Stimulated activated CD8-positive, alpha-beta memory T cell treated with anti-CD3 and anti-CD28 coated beads, Interleukin-12 subunit alpha, Interleukin-12 subunit beta, amount 100 ng/mL, for 24 hours (primary cell): ENCODE data around the gene TCHP.
"Not testable (repeated sequence)": the region's sequence is repeated elsewhere in the genome, so short reads cannot be mapped to it uniquely, and the experiment has no call there.

Source experiments
- DNase-seq: peaks from one replicate; pipeline ENCODE4 v3.0.0-alpha.2; 2020; ENCODE audit errors: extremely low read depth

TCHP gene

GRCh38 chr12:109879351-109880042, 20.6 kb upstream of the TCHP start:
- no peak for DNase-seq

- peak; percentile 67 for DNase-seq
Observed at GRCh38 chr12:109880043-109880931, 19.8 kb upstream of the TCHP start, which contains the start of gene GLTP. TSS of gene GLTP (minus strand) at chr12:109880541. CDS start at chr12:109880374, 167 bp downstream.

- no peak for DNase-seq
Observed at GRCh38 chr12:109880938-109881337, 19.1 kb upstream of the TCHP start.

DNA sequence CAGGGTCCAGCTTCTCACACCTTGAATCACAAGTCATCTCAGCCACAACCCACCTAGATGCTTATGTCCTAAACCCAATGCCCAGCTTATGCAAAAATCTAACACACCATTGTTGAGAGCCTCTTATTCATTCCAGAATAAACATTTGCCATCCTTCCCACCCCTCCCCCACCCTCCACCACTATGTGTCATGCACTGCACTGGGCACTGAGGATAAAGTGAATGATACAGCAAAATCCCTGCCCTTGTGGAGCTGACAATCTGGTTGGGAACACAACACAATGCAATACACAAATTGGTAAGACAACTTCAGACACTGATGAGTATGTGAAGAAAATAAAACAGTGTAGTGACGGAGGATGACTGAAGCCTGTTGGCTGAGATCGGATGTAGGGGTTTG, 18.3 kb upstream of the TCHP start:
- DNase-seq: no peak

DNA sequence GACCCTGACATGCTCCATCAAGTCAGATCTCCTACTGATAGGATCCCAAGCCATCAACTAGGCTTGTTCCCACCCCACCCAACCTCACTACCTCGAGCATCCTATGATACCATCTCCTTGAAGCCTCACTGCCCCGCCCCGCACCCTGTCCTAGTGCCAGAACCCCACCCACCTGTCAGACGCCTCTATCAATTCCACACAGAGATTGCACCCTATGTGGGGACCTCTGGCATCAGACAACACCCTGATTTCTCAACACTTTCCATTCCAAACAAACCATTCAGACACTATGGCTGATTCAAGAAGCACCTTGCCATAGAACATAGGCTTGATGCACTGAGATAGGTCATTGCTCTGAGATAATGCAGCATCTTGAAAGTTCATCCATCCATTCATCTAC, 16.6 kb upstream of the TCHP start:
- no peak for DNase-seq

DNA sequence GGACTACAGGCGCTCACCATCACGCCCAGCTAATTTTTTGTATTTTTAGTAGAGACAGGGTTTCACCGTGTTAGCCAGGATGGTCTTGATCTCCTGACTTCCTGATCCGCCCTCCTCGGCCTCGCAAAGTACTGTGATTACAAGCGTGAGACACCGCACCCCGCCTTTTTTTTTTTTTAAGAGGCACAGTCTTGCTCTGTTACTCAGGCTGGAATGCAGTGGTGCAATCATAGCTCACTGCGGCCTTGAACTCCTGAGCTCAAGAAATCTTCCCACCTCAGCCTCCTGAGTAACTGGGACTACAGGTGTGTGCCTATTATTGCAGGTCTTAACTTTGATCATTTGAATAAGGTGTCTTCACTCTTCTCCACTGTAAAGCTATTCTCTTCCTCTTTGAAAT, 14.5 kb upstream of the TCHP start:
- DNase-seq: no peak

- DNase-seq: no peak
Observed at GRCh38 chr12:109888179-109889020, 11.7 kb upstream of the TCHP start.

- DNase-seq: no peak
Observed at GRCh38 chr12:109890620-109891170, 9.4 kb upstream of the TCHP start.

DNA sequence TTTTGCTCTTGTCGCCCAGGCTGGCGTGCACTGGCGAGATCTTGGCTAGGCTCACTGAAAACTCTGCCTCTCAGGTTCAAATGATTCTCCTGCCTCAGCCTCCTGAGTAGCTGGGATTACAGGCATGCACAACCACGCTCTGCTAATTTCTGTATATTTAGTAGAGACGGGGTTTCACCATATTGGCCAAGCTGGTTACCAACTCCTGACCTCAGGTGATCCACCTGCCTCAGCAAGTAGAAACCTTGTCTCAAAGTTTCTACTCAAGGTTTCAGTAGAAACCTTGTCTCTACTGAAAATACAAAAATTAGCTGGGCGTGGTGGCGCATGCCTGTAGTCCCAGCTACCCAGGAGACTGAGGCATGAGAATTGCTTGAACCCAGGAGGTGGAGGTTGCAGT, 8.3 kb upstream of the TCHP start:
- not testable (repeated sequence) for DNase-seq

GRCh38 chr12:109892165-109892715, 7.8 kb upstream of the TCHP start:
- no peak for DNase-seq

- no peak for DNase-seq
Observed at GRCh38 chr12:109892748-109893147, 7.3 kb upstream of the TCHP start.

- no peak for DNase-seq
Observed at GRCh38 chr12:109893261-109893995, 6.6 kb upstream of the TCHP start.

DNA sequence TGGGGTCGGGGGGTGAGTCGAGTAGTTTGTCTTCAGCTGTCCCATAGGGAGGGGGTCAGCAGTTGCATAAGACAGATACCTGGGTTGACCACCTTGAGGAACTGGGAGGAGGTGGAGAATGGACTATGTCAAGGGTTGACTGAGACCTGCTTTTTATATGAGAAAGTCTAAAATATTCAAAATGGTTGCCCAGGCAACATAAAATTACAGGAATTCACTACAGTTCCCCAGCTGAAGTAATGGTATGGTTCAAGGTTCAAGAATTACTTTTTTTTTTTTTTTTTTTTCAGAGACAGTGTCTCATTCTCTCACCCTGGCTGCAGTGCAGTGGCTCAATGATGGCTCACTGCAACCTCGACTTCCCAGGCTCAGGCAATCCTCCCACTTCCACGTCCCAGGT, 5.1 kb upstream of the TCHP start:
- DNase-seq: no peak

- DNase-seq: no peak
Observed at GRCh38 chr12:109896188-109896587, 3.9 kb upstream of the TCHP start.

DNA sequence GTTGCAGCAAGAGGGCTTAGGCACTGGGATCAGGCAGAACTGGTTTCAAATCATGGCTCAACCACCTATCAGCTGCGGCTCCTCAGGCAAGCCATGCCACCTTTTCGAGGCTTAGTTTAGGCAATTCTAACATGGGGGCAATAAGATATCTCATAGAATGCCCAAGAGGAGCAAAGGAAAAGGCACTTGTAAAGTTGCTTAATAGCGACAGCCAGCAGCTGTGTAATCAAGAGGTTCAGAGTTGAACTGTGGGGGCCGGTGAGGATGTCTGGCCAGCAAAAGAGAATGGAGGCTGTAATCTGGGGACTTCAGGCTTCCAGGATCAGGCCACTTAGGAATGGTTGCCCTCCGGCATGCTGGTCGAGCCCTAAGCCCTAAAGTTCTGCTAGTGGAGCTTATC, 3.0 kb upstream of the TCHP start:
- no peak for DNase-seq

DNA sequence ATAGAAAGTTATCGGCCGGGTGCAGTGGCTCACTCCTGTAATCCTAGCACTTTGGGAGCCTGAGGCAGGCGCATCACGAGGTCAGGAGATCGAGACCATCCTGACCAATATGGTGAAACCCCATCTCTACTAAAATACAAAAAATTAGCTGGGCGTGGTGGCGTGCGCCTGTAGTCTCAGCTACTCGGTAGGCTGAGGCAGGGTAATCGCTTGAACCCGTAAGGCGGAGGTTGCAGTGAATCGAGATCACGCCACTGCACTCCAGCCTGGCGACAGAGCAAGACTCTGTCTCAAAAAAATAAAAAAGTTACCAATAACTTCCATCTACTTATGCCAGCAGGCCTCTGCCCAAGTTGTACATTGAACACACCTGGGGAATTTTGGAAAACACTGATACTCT, 729 bp upstream of the TCHP start:
- DNase-seq: not testable (repeated sequence)

GRCh38 chr12:109900752-109901580, 892 bp downstream of the TCHP start:
- no peak for DNase-seq

DNA sequence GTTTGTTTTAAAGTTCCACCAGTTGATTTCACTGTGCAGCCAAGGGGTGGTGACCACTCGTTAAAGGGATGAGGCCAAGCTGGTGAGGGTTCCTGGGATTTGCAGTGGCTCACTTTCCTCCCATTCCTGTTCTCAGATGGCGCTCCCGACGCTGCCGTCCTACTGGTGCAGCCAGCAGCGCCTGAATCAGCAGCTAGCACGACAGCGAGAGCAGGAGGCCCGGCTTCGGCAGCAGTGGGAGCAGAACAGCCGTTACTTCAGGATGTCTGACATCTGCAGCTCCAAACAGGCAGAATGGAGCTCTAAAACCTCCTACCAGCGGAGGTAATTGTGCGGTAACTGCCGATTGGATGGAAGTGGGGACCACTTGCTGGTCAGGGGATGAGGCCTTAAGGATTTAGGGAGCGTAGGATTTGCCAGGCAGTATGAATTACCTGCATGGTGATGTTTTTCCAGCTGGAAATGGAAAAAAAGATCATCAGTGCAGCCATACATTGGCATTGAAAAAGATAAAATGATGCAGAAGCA, 2.9 kb downstream of the TCHP start:
- no peak for DNase-seq

DNA sequence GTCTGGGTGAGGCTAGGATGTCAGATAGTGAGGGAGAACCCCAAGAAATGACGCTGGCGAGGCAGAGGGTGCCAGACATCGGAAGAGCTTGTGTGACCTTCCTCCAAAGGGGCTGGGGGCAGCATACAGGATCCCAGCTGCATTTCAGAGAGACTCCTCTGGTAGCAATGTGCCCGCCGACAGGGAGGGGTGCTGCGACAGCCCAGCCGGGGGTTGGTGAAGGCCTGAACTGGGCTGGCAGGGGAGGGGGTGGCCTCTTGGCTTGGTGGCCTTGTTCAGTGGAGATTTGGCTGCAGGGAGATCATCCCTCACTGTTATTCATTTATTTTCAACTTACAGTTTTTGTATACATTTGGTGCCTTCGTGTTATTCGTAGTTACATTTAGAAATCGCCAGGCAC, 5.2 kb downstream of the TCHP start:
- DNase-seq: no peak
